ENCODE data around the gene PTPN11. TPM values are rescaled to one million over a fixed set of nuclear protein-coding genes. Genes with fewer than 3 reads are reported as not detected.

Gene PTPN11
- total and polyA plus RNA-seq, 2 of the 8 experiments (the other 6 are each of a cell fraction or from before 2014, with no cell fraction given): 28.3 to 133 TPM

GRCh38 chr12:112375105-112375504 lies 43.6 kb upstream of the PTPN11 start:
- POLR2A ChIA-PET (ENCODE audit: partially characterized antibody): no interaction called here
- Histone ChIP-seq H3K27me3 (replicated peaks in 1 of 4; ENCODE audit: control insufficient read depth in 3 of 4, extremely low read depth in 1 of 4, insufficient read depth in 3 of 4, low read length in 3 of 4) (no peaks in the 10 kb centered on the region), H2BK15ac (ENCODE audit: low read length) (no peak overlapping the region), H2BK5ac (ENCODE audit: low read depth, low read length) (no peak overlapping the region), H3K9me3 (ENCODE audit: insufficient read depth in 2 of 2, low read depth in 1 of 2, low read length in 1 of 2) (no peaks in the 10 kb centered on the region), H2BK20ac (ENCODE audit: low read length) (no peak overlapping the region), H3K23me2 (ENCODE audit: low read depth, low read length) (no peaks in the 10 kb centered on the region), H3K27ac (ENCODE audit: low read depth, low read length) (no peak overlapping the region), H4K5ac (ENCODE audit: insufficient read length, low read depth, low read length) (no peak overlapping the region), H3K14ac (ENCODE audit: insufficient read length) (no peak overlapping the region), H2AFZ (ENCODE audit: low read length) (no peak overlapping the region), H3K9ac (replicated peaks in 1 of 4; ENCODE audit: extremely low read depth in 1 of 4, low read depth in 3 of 4, low read length in 3 of 4) (no peak overlapping the region), H2BK12ac (ENCODE audit: low read depth, low read length) (no peak overlapping the region), H3K18ac (ENCODE audit: extremely low read depth, low read length) (no peak overlapping the region), H3K23ac (ENCODE audit: insufficient read length) (no peak overlapping the region), H3K4me2 (ENCODE audit: insufficient read depth in 1 of 2, low read depth in 2 of 2, low read length in 2 of 2) (no peak overlapping the region), H3K79me1 (ENCODE audit: low read depth, low read length) (no peaks in the 10 kb centered on the region), H3K36me3 (ENCODE audit: control insufficient read depth in 2 of 4, insufficient read depth in 4 of 4, low read length in 3 of 4) (no peaks in the 10 kb centered on the region), H2AK5ac (ENCODE audit: low read depth, low read length) (no peak overlapping the region), H3K79me2 (ENCODE audit: control insufficient read depth in 1 of 2, insufficient read depth in 2 of 2, low read length in 2 of 2) (peaks cover 4 to 68% of the 10 kb centered on the region in 2 experiments; a peak in 3 of 4 replicates), H4K20me1 (replicated peaks in 1 of 2; ENCODE audit: control insufficient read depth in 1 of 2, insufficient read depth in 2 of 2, low read length in 2 of 2) (no peaks in the 10 kb centered on the region), H3K4me1 (replicated peaks in 1 of 4; ENCODE audit: control insufficient read depth in 3 of 4, insufficient read depth in 4 of 4, low read length in 3 of 4) (no peaks in the 10 kb centered on the region; a peak in 1 of 7 replicates), H2BK120ac (replicated peaks; ENCODE audit: low read depth, low read length) (no peak overlapping the region), H3K4ac (replicated peaks; ENCODE audit: insufficient read length, low read depth, low read length) (no peak overlapping the region), H4K8ac (ENCODE audit: extremely low read depth, insufficient read depth, low read length) (no peak overlapping the region), H3K56ac (replicated peaks; ENCODE audit: insufficient read length, low read depth, low read length) (no peak overlapping the region), H4K91ac (replicated peaks; ENCODE audit: insufficient read length, low read length) (no peak overlapping the region), H3K4me3 (ENCODE audit: extremely low read depth in 1 of 4, insufficient read depth in 2 of 4, low read depth in 3 of 4, low read length in 4 of 4) (no peak overlapping the region)
- 91% methylated on average over 5 of the region's 5 CpGs; no CpG with 5 or more reads in 1 of the 2 experiments for WGBS, 2 experiments (ENCODE audit: extremely low coverage in 1 of 2, insufficient coverage in 1 of 2, insufficient read length in 1 of 2, insufficient replicate concordance in 2 of 2, low coverage in 1 of 2, low lambda C conversion rate in 2 of 2, missing lambda C conversion rate in 1 of 2)
- TF ChIP-seq TBP (IDR thresholded peaks at IDR 0.05; ENCODE audit: low read depth, low read length) (no peak), FOSL1 (IDR thresholded peaks at IDR 0.05; ENCODE audit: insufficient read depth, low read depth, low read length) (no peak), SIRT6 (IDR thresholded peaks at IDR 0.05; ENCODE audit: low read length) (no peak), SAP30 (IDR thresholded peaks at IDR 0.05; ENCODE audit: insufficient read depth, insufficient replicate concordance, low read length) (no peak)
- FAIRE-seq: no peak
- CTCF ChIA-PET (ENCODE audit: partially characterized antibody): no interaction called here
- no peak for DNase-seq (ENCODE audit: low read depth in 1 of 2, low spot score in 2 of 2)
